Type B pancreatic cell (in vitro differentiated cells): ENCODE results near the gene NCK1. TPM values are rescaled to one million over a fixed set of nuclear protein-coding genes. Genes with fewer than 3 reads are reported as not detected.

Experiments
- DNase-seq: peaks from one replicate; pipeline ENCODE4 v3.0.0; 2021; ENCODE audit warnings: mixed read lengths; ENCODE audit not compliant: unreplicated experiment; ENCODE audit errors: extremely low spot score
- H3K27ac Mint-ChIP-seq: 2 replicates; pipeline ENCODE4 v1.8.0; 2021; ENCODE audit warnings: mild to moderate bottlenecking, mixed read lengths
- H3K27me3 Mint-ChIP-seq: 2 replicates; pipeline ENCODE4 v1.8.0; 2021; ENCODE audit warnings: mixed read lengths
- H3K36me3 Mint-ChIP-seq: 2 replicates; pipeline ENCODE4 v1.8.0; 2021; ENCODE audit warnings: mixed read lengths
- H3K4me1 Mint-ChIP-seq: one replicate; pipeline ENCODE4 v1.8.0; 2021; ENCODE audit warnings: mixed read lengths; ENCODE audit not compliant: unreplicated experiment
- H3K4me3 Mint-ChIP-seq: 2 replicates; pipeline ENCODE4 v1.8.0; 2021; ENCODE audit warnings: mild to moderate bottlenecking, mixed read lengths
- H3K9me3 Mint-ChIP-seq: 2 replicates; pipeline ENCODE4 v1.8.0; 2021; ENCODE audit warnings: mixed read lengths
- CTCF ChIP-seq: fragments of 200-600 bp; sonication (generic); conservative IDR thresholded peaks from 2 replicates; pipeline ENCODE4 v1.5.0; 2021; ENCODE audit warnings: antibody characterized with exemption, mild to moderate bottlenecking
- total RNA-seq: library from RNA; stranded (reverse); gene quantifications from 2 replicates; pipeline ENCODE4 v1.2.1, GENCODE V29; 2021; ENCODE audit warnings: low replicate concordance

NCK1 gene
- total RNA-seq, 1 donor from 2014 or later: 24.3 TPM

DNA sequence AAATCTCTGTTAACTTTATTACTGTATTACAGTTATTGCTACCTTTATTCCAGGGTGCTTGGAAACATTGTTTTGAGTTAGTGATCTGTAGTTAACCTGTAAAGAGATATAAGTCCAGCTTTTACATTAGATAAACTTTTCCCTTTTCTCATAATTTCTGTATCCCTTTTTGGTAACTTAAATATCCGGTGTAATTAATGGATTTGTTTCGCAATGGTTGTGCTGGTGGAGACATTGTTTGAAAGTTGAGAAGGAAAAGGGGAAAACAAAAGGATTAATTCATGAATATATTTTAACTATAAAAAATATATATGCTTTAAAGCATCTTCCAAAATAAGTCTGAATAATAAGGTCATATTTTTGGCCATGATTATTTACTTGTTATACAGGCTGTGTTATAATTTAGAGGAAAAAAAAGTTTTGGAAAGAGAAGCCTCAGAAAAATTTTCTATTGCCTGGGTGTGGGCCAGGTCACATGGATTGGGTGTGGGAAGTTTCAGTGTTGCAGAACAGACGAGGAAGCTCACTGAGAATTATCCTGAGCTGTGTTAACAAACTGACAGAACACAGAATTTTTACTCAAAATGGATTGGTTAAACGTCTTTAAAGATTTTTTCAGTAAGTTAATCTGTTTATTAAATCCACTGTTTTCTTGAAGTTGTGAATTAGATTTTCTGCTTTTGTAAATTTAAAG, 68.1 kb downstream of the NCK1 start:
- Mint-ChIP-seq H3K4me1 (peaks cover 10% of the 10 kb centered on the region), H3K36me3 (peaks cover 28% of the 10 kb centered on the region), H3K9me3 (no peaks in the 10 kb centered on the region), H3K27ac (peak overlapping the region; percentile 37), H3K4me3 (no peak overlapping the region), H3K27me3 (no peaks in the 10 kb centered on the region)
- TF ChIP-seq CTCF: no peak
- no peak for DNase-seq

GRCh38 chr3:136931606-136932005, 69.6 kb downstream of the NCK1 start:
- peaks cover 4% of the 10 kb centered on the region for H3K9me3 Mint-ChIP-seq
- peaks cover 10% of the 10 kb centered on the region for H3K4me1 Mint-ChIP-seq
- TF ChIP-seq CTCF: no peak
- H3K36me3 Mint-ChIP-seq: peaks cover 39% of the 10 kb centered on the region
- no peak for DNase-seq
- H3K27ac Mint-ChIP-seq: peak overlapping the region; percentile 51
- H3K27me3 Mint-ChIP-seq: no peaks in the 10 kb centered on the region
- H3K4me3 Mint-ChIP-seq: peak overlapping the region; percentile 53

GRCh38 chr3:136932523-136932922, 70.5 kb downstream of the NCK1 start:
- TF ChIP-seq CTCF: no peak
- Mint-ChIP-seq H3K36me3 (peaks cover 45% of the 10 kb centered on the region), H3K4me3 (no peak overlapping the region), H3K9me3 (peaks cover 7% of the 10 kb centered on the region), H3K27ac (no peak overlapping the region), H3K27me3 (no peaks in the 10 kb centered on the region), H3K4me1 (peaks cover 10% of the 10 kb centered on the region)
- no peak for DNase-seq

- no peak for TF ChIP-seq CTCF
- no peak for DNase-seq
- Mint-ChIP-seq H3K27ac (no peak overlapping the region), H3K4me1 (peaks cover 10% of the 10 kb centered on the region), H3K4me3 (no peak overlapping the region), H3K36me3 (peaks cover 47% of the 10 kb centered on the region), H3K9me3 (peaks cover 12% of the 10 kb centered on the region), H3K27me3 (no peaks in the 10 kb centered on the region)
Measured at GRCh38 chr3:136932978-136933772, 71.2 kb downstream of the NCK1 start.

- peaks cover 40% of the 10 kb centered on the region for H3K36me3 Mint-ChIP-seq
- H3K4me3 Mint-ChIP-seq: no peak overlapping the region
- no peak overlapping the region for H3K27ac Mint-ChIP-seq
- peaks cover 4% of the 10 kb centered on the region for H3K4me1 Mint-ChIP-seq
- H3K9me3 Mint-ChIP-seq: peaks cover 12% of the 10 kb centered on the region
- no peak for DNase-seq
- TF ChIP-seq CTCF: no peak
- H3K27me3 Mint-ChIP-seq: no peaks in the 10 kb centered on the region
Measured at GRCh38 chr3:136937175-136937574, 75.2 kb downstream of the NCK1 start.
